CD4-positive, alpha-beta T cell (primary cell): ENCODE measurements around the gene CDK11B. TPM values are rescaled to one million over a fixed set of nuclear protein-coding genes. Genes with fewer than 3 reads are reported as not detected.

Experiments used
- ATAC-seq: fragments of 200-7000 bp; cut with Tn5 transposase; one replicate; pipeline ENCODE4 v1.10.0; 2022; ENCODE audit warnings: mild to moderate bottlenecking; ENCODE audit not compliant: poor library complexity
- CTCF ChIA-PET: fragments of 350-600 bp; sonication (Branson Sonifier 250); formaldehyde crosslinking; loops from one replicate; lab custom pipeline; 2021; ENCODE audit warnings: antibody characterized with exemption, inconsistent platforms; lab: Charles Lee
- POLR2A ChIA-PET: fragments of 350-600 bp; sonication (Branson Sonifier 250); formaldehyde crosslinking; loops from one replicate; lab custom pipeline; 2021; ENCODE audit warnings: antibody characterized with exemption, inconsistent platforms; lab: Charles Lee
- DNase-seq, 14 experiments: peaks; one replicate each; pipeline ENCODE4 v3.0.0-alpha.2; 2013 to 2020; ENCODE audit warnings: mixed read lengths in 2 of 14
- H3K27ac ChIP-seq, 2 donors: one replicate each; pipeline versions ENCODE4 v1.5.1 to v1.7.0; 2013; ENCODE audit warnings: low read length in 2 of 2, low read depth in 1 of 2, mild to moderate bottlenecking in 1 of 2
- H3K27me3 ChIP-seq, 2 experiments: 1 replicate in 1 of 2; 2 replicates in 1 of 2; pipeline versions ENCODE4 v1.6.1 to v1.7.0; 2013; ENCODE audit warnings: low read length in 2 of 2, control low read depth in 1 of 2, mild to moderate bottlenecking in 1 of 2, moderate library complexity in 1 of 2; ENCODE audit not compliant: insufficient read depth in 2 of 2, control insufficient read depth in 1 of 2
- H3K36me3 ChIP-seq: one replicate; pipeline ENCODE4 v1.6.1; 2013; ENCODE audit warnings: low read length, control low read depth; ENCODE audit not compliant: insufficient read depth
- H3K4me1 ChIP-seq: one replicate; pipeline ENCODE4 v1.6.1; 2013; ENCODE audit warnings: low read length, control low read depth; ENCODE audit not compliant: insufficient read depth
- H3K4me3 ChIP-seq: one replicate; pipeline ENCODE4 v1.5.1; 2013; ENCODE audit warnings: mild to moderate bottlenecking, low read length, moderate library complexity
- H3K9me3 ChIP-seq, 2 experiments: 1 replicate in 1 of 2; 2 replicates in 1 of 2; pipeline versions ENCODE4 v1.6.1 to v1.7.0; 2013; ENCODE audit warnings: low read length in 2 of 2, mild to moderate bottlenecking in 2 of 2, control low read depth in 1 of 2, moderate library complexity in 1 of 2; ENCODE audit not compliant: control insufficient read depth in 1 of 2, insufficient read depth in 1 of 2
- H3K27ac Mint-ChIP-seq: one replicate; pipeline ENCODE4 v1.8.0; 2020; ENCODE audit warnings: mixed read lengths
- H3K27me3 Mint-ChIP-seq: one replicate; pipeline ENCODE4 v1.8.0; 2021; ENCODE audit warnings: mixed read lengths
- H3K36me3 Mint-ChIP-seq: one replicate; pipeline ENCODE4 v1.8.0; 2021; ENCODE audit warnings: low read depth, mixed read lengths
- H3K4me1 Mint-ChIP-seq: one replicate; pipeline ENCODE4 v1.8.0; 2021; ENCODE audit warnings: low read depth, mixed read lengths
- H3K4me3 Mint-ChIP-seq: one replicate; pipeline ENCODE4 v1.8.0; 2020; ENCODE audit warnings: mild to moderate bottlenecking, mixed read lengths
- H3K9me3 Mint-ChIP-seq: one replicate; pipeline ENCODE4 v1.8.0; 2020; ENCODE audit warnings: mixed read lengths
- intact Hi-C, 2 experiments: fragments of 100-400 bp; cut with DNase I in 1 of 2; cut with micrococcal nuclease in 1 of 2; formaldehyde crosslinking; loops; one replicate each; pipeline versions ENCODE4 v1.15.1 to v1.9.0; 2023 to 2025; cut with DNase I, micrococcal nuclease
- total RNA-seq, 174 experiments: library from RNA in 2 of 174; stranded (reverse) in 2 of 174; gene quantifications; one replicate each; pipeline ENCODE4 v1.2.3 and lab custom pipeline; 2021 to 2026
- TF ChIP-seq, protein P1 (sequence below): fragments of 200-600 bp; IDR thresholded peaks from one replicate; pipeline ENCODE4 v1.8.0; 2022; ENCODE audit warnings: antibody characterized with exemption, mild to moderate bottlenecking

The CDK11B gene
- total RNA-seq, 2 experiments from 2014 or later: 49.8 to 52.0 TPM

DNA sequence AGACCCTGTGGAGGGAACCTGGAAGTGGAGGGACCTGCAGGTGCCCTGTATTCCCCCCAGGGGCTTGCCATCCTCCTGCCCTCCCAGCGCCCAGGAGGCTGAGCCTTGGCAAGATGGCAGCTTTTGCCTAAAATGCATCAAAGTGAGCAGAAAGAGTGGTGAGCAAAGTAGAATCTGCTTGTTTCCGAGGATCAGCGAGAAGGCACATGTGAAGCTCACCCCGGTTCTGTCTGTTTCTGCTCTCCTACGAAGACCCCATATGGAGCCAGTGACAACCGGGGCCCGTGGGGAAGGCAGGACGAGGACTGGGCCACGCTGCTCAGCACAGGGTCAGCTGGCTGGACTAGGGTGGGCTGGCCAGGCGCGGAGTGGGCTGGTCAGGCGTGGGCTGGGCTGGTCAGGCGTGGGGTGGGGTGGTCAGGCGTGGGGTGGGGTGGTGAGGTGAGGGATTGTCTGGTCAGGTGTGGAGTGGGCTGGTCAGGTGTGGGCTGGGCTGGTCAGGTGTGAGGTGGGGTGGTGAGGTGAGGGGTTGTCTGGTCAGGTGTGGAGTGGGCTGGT is 53.7 kb downstream of the CDK11B start:
- Mint-ChIP-seq H3K4me1 (peaks cover 17% of the 10 kb centered on the region), H3K36me3 (no peaks in the 10 kb centered on the region), H3K27ac (peak overlapping the region; percentile 61), H3K4me3 (no peak overlapping the region), H3K27me3 (no peaks in the 10 kb centered on the region), H3K9me3 (no peaks in the 10 kb centered on the region)
- TF ChIP-seq, protein P1, sequence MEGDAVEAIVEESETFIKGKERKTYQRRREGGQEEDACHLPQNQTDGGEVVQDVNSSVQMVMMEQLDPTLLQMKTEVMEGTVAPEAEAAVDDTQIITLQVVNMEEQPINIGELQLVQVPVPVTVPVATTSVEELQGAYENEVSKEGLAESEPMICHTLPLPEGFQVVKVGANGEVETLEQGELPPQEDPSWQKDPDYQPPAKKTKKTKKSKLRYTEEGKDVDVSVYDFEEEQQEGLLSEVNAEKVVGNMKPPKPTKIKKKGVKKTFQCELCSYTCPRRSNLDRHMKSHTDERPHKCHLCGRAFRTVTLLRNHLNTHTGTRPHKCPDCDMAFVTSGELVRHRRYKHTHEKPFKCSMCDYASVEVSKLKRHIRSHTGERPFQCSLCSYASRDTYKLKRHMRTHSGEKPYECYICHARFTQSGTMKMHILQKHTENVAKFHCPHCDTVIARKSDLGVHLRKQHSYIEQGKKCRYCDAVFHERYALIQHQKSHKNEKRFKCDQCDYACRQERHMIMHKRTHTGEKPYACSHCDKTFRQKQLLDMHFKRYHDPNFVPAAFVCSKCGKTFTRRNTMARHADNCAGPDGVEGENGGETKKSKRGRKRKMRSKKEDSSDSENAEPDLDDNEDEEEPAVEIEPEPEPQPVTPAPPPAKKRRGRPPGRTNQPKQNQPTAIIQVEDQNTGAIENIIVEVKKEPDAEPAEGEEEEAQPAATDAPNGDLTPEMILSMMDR: no peak
- ChIA-PET POLR2A (interaction anchor here (0.8 kb wide), 1 partner anchor 9 kb away, joined by 4 read pairs; no protein-coding TSS in a partner anchor), CTCF (interaction anchor here (0.6 kb wide), 1 partner anchor 90 kb away, joined by 4 read pairs; no protein-coding TSS in a partner anchor)
- no peaks in the 10 kb centered on the region for H3K9me3 ChIP-seq
- DNase-seq: peak in 1 of 14 experiments; percentile 49
- no peak for ATAC-seq
- H3K4me3 ChIP-seq: no peak overlapping the region
- no peak overlapping the region for H3K27ac ChIP-seq
- intact Hi-C loops: no loop called here
- no peaks in the 10 kb centered on the region for H3K36me3 ChIP-seq
- H3K27me3 ChIP-seq: no peaks in the 10 kb centered on the region
- peaks cover 23% of the 10 kb centered on the region for H3K4me1 ChIP-seq

DNA sequence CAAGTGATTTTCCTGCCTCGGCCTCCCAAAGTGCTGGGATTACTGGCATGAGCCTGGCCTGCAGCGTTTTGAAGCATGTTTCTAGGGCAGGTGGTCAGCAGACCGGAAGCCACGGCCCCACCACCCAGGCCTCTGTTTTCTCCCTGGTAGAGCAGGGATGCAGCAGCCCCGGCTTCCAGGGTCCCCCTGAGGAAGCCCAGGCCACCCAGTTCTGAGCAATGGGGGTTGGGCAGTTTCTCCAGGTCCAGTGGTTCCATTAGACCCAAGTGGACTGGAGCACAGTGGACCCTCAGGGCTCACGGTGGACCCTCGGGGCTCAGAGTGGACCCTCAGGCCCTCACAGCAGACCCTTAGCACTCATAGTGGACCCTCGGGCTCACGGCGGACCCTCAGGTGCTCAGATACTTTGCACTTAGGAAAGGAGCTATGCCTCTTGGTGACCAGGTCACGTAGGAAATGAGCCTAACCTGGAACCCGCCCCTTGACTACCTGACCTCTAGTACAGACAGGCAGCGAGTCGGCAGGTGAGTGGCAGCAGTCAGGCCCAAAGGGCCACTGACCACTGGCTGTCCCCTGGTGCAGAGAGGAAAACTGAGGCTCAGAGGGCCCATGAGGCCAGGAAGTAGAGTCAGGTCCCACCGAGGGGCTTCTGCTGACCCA is 54.3 kb downstream of the CDK11B start:
- Mint-ChIP-seq H3K36me3 (no peaks in the 10 kb centered on the region), H3K4me1 (peaks cover 17% of the 10 kb centered on the region), H3K27me3 (no peaks in the 10 kb centered on the region), H3K27ac (peak overlapping the region; percentile 61), H3K4me3 (no peak overlapping the region), H3K9me3 (no peaks in the 10 kb centered on the region)
- ChIA-PET POLR2A (interaction anchor here (0.8 to 1.2 kb wide), 3 partner anchors 9 to 11 kb away, joined by 4 to 5 read pairs (median 4); partner anchors contain the start of gene MIB2), CTCF (interaction anchor here (0.6 kb wide), 1 partner anchor 91 kb away, joined by 4 read pairs; no protein-coding TSS in a partner anchor)
- DNase-seq (peak in 1 of 14 experiments; percentile 20), ATAC-seq (no peak)
- Histone ChIP-seq H3K27ac (no peak overlapping the region), H3K4me3 (no peak overlapping the region), H3K4me1 (peaks cover 23% of the 10 kb centered on the region), H3K36me3 (no peaks in the 10 kb centered on the region), H3K27me3 (no peaks in the 10 kb centered on the region), H3K9me3 (no peaks in the 10 kb centered on the region)
- TF ChIP-seq, protein P1: no peak
- intact Hi-C loops: no loop called here

DNA sequence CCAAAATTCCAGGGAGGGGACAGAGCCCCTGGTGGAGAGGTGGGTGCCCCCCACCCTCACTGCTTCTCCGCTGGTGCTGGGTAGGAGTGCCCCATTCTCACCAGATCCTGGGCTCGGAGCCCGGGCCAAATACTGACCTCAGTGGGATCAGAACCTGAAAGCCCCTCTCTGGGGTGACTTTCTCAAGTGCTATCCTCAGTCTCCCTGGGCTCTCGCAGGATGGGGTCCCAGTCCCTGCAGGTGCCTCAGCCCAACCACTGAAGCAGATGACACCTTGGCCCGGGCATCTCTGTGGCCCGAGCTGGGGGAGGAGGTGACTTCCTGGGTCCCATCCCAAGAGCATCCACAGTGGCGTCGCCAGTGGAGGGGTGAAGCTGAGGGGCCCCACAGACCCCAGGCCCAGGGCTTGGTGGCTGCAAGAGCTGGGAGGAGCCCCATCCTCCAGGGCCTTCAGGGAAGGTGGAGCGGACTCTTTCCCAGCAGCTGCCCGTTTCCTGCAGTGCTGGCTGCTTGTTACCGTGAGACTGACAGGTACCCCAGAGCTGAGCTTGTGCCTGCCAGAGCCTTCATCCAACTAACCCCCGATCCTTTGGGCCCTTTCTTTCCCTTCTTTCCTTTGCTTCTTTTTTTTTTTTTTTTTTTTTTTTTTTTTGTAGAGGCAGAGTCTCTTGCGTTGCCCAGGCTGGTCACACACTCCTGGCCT is 55.0 kb downstream of the CDK11B start:
- no peaks in the 10 kb centered on the region for H3K27me3 ChIP-seq
- H3K9me3 Mint-ChIP-seq: no peaks in the 10 kb centered on the region
- intact Hi-C loops: no loop called here
- H3K4me3 Mint-ChIP-seq: no peak overlapping the region
- H3K4me1 ChIP-seq: peaks cover 28% of the 10 kb centered on the region
- H3K36me3 Mint-ChIP-seq: no peaks in the 10 kb centered on the region
- H3K9me3 ChIP-seq: no peaks in the 10 kb centered on the region
- H3K27ac ChIP-seq: no peak overlapping the region
- TF ChIP-seq, protein P1: no peak
- no peaks in the 10 kb centered on the region for H3K36me3 ChIP-seq
- no peak overlapping the region for H3K4me3 ChIP-seq
- POLR2A ChIA-PET: interaction anchor here (0.9 to 1.2 kb wide), 3 partner anchors 10 to 27 kb away, joined by 3 to 5 read pairs (median 4); partner anchors contain the start of gene MIB2
- H3K27me3 Mint-ChIP-seq: no peaks in the 10 kb centered on the region
- H3K4me1 Mint-ChIP-seq: peaks cover 17% of the 10 kb centered on the region
- DNase-seq: peak in 1 of 14 experiments; percentile 17
- CTCF ChIA-PET: interaction anchor here (1.6 kb wide), 1 partner anchor 30 kb away, joined by 4 read pairs; no protein-coding TSS in a partner anchor
- ATAC-seq: no peak
- H3K27ac Mint-ChIP-seq: no peak overlapping the region
